Osteoblast (primary cell): ENCODE measurements around the gene MAPK14. TPM values are rescaled to one million over a fixed set of nuclear protein-coding genes. Genes with fewer than 3 reads are reported as not detected.

Experiments
- DNase-seq: peaks from one replicate; pipeline ENCODE4 v3.0.0; 2011; ENCODE audit warnings: low spot score, mixed read lengths; ENCODE audit not compliant: insufficient read length; ENCODE audit errors: missing footprints
- H2AFZ ChIP-seq: 2 replicates; pipeline ENCODE4 v1.6.0; 2011; ENCODE audit warnings: mild to moderate bottlenecking, low read length
- H3K27ac ChIP-seq: 2 replicates; pipeline ENCODE4 v1.5.1; 2011; ENCODE audit warnings: mild to moderate bottlenecking, low read depth, low read length, moderate library complexity
- H3K27me3 ChIP-seq: 2 replicates; pipeline ENCODE4 v1.6.0; 2012; ENCODE audit warnings: mild to moderate bottlenecking, control low read depth, inconsistent platforms, low read length, moderate library complexity; ENCODE audit not compliant: insufficient read depth
- H3K36me3 ChIP-seq: 2 replicates; pipeline ENCODE4 v1.5.1; 2011; ENCODE audit warnings: mild to moderate bottlenecking, low read length, control low read depth, moderate library complexity; ENCODE audit not compliant: insufficient read depth
- H3K4me1 ChIP-seq: 2 replicates; pipeline ENCODE4 v1.5.1; 2011; ENCODE audit warnings: mild to moderate bottlenecking, low read length, control low read depth, moderate library complexity; ENCODE audit not compliant: insufficient read depth
- H3K4me2 ChIP-seq: 2 replicates; pipeline ENCODE4 v1.6.0; 2011; ENCODE audit warnings: mild to moderate bottlenecking, low read length; ENCODE audit not compliant: insufficient read depth
- H3K4me3 ChIP-seq: fragments of 200-600 bp; sonication (generic); 3 replicates; pipeline ENCODE4 v1.5.1; 2012; ENCODE audit warnings: mild to moderate bottlenecking, low read length, inconsistent platforms; ENCODE audit not compliant: insufficient read depth
- H3K79me2 ChIP-seq: 2 replicates; pipeline ENCODE4 v1.6.0; 2012; ENCODE audit warnings: mild to moderate bottlenecking, low read length, control low read depth, inconsistent platforms; ENCODE audit not compliant: insufficient read depth
- H3K9me3 ChIP-seq: 2 replicates; pipeline ENCODE4 v1.5.1; 2011; ENCODE audit warnings: low read depth, low read length, control low read depth
- H4K20me1 ChIP-seq: 2 replicates; pipeline ENCODE4 v1.6.0; 2012; ENCODE audit warnings: mild to moderate bottlenecking, low read length, control low read depth; ENCODE audit not compliant: insufficient read depth
- CTCF ChIP-seq: IDR thresholded peaks from 2 replicates; pipeline ENCODE4 v1.5.1; 2011; ENCODE audit warnings: mild to moderate bottlenecking, low read depth, low read length, moderate library complexity; ENCODE audit errors: extremely low read depth
- total RNA-seq: library from RNA; depleted of rRNA; stranded (reverse); fragments of >200 nt; gene quantifications from 2 replicates; pipeline ENCODE4 v1.2.3, GENCODE V29; 2012

The MAPK14 gene
- total RNA-seq, 1 donor: 90.5 TPM

- peaks cover 88% of the 10 kb centered on the region for H3K79me2 ChIP-seq
- H3K4me3 ChIP-seq: no peak overlapping the region
- no peak overlapping the region for H2AFZ ChIP-seq
- no peak overlapping the region for H3K27ac ChIP-seq
- H3K9me3 ChIP-seq: no peaks in the 10 kb centered on the region
- H3K4me2 ChIP-seq: no peak overlapping the region
- no peaks in the 10 kb centered on the region for H3K27me3 ChIP-seq
- DNase-seq: no peak
- peaks cover 3% of the 10 kb centered on the region for H3K4me1 ChIP-seq
- TF ChIP-seq CTCF: no peak
- H3K36me3 ChIP-seq: peaks cover 6% of the 10 kb centered on the region
- peaks cover 53% of the 10 kb centered on the region for H4K20me1 ChIP-seq
Measured at GRCh38 chr6:36050305-36050704, 22.7 kb downstream of the MAPK14 start.

- no peaks in the 10 kb centered on the region for H3K27me3 ChIP-seq
- no peak overlapping the region for H3K27ac ChIP-seq
- no peak overlapping the region for H2AFZ ChIP-seq
- no peaks in the 10 kb centered on the region for H3K9me3 ChIP-seq
- no peak for TF ChIP-seq CTCF
- peaks cover 10% of the 10 kb centered on the region for H3K36me3 ChIP-seq
- no peak overlapping the region for H3K4me2 ChIP-seq
- H4K20me1 ChIP-seq: peaks cover 52% of the 10 kb centered on the region
- no peak overlapping the region for H3K4me3 ChIP-seq
- H3K79me2 ChIP-seq: peaks cover 89% of the 10 kb centered on the region
- DNase-seq: no peak
- peaks cover 3% of the 10 kb centered on the region for H3K4me1 ChIP-seq
Measured at GRCh38 chr6:36050947-36051710, 23.5 kb downstream of the MAPK14 start.

GRCh38 chr6:36052097-36052496, 24.5 kb downstream of the MAPK14 start:
- Histone ChIP-seq H2AFZ (no peak overlapping the region), H3K4me3 (no peak overlapping the region), H3K27ac (no peak overlapping the region), H3K4me1 (peaks cover 3% of the 10 kb centered on the region), H4K20me1 (peaks cover 43% of the 10 kb centered on the region), H3K9me3 (no peaks in the 10 kb centered on the region), H3K27me3 (no peaks in the 10 kb centered on the region), H3K36me3 (peaks cover 10% of the 10 kb centered on the region), H3K79me2 (peaks cover 89% of the 10 kb centered on the region), H3K4me2 (no peak overlapping the region)
- no peak for TF ChIP-seq CTCF
- no peak for DNase-seq

- peaks cover 34% of the 10 kb centered on the region for H4K20me1 ChIP-seq
- no peak overlapping the region for H3K27ac ChIP-seq
- H3K4me3 ChIP-seq: no peak overlapping the region
- H3K27me3 ChIP-seq: no peaks in the 10 kb centered on the region
- H3K4me2 ChIP-seq: no peak overlapping the region
- no peak for DNase-seq
- no peaks in the 10 kb centered on the region for H3K9me3 ChIP-seq
- no peak overlapping the region for H2AFZ ChIP-seq
- peaks cover 3% of the 10 kb centered on the region for H3K4me1 ChIP-seq
- peaks cover 10% of the 10 kb centered on the region for H3K36me3 ChIP-seq
- H3K79me2 ChIP-seq: peaks cover 91% of the 10 kb centered on the region
- no peak for TF ChIP-seq CTCF
Measured at GRCh38 chr6:36053878-36054277, 26.3 kb downstream of the MAPK14 start.
